Measurements from ENCODE around the gene FAM53A.

FAM53A gene

GRCh38 chr4:1668488-1668840 is 15.6 kb downstream of the FAM53A start:
- no peak overlapping the region for H3K4me3 ChIP-seq (ENCODE audit: low read depth, low read length)
- in situ Hi-C loops (cut with HindIII; ENCODE audit: low sequenced_read_pairs): no loop called here
- no peak for TF ChIP-seq CTCF (IDR thresholded peaks at IDR 0.05; ENCODE audit: low read depth, low read length)
- no peak for DNase-seq (ENCODE audit: low read depth, low spot score)

- in situ Hi-C loops (cut with HindIII; ENCODE audit: low sequenced_read_pairs): no loop called here
- DNase-seq (ENCODE audit: low read depth, low spot score): no peak
- no peak for TF ChIP-seq CTCF (IDR thresholded peaks at IDR 0.05; ENCODE audit: low read depth, low read length)
- no peak overlapping the region for H3K4me3 ChIP-seq (ENCODE audit: low read depth, low read length)
Measured at GRCh38 chr4:1667273-1667672, 16.8 kb downstream of the FAM53A start.

GRCh38 chr4:1666391-1666790 is 17.7 kb downstream of the FAM53A start:
- H3K4me3 ChIP-seq (ENCODE audit: low read depth, low read length): no peak overlapping the region
- DNase-seq (ENCODE audit: low read depth, low spot score): no peak
- in situ Hi-C loops (cut with HindIII; ENCODE audit: low sequenced_read_pairs): no loop called here
- no peak for TF ChIP-seq CTCF (IDR thresholded peaks at IDR 0.05; ENCODE audit: low read depth, low read length)

GRCh38 chr4:1664141-1664540 is 20.0 kb downstream of the FAM53A start:
- no peak overlapping the region for H3K4me3 ChIP-seq (ENCODE audit: low read depth, low read length)
- no peak for TF ChIP-seq CTCF (IDR thresholded peaks at IDR 0.05; ENCODE audit: low read depth, low read length)
- DNase-seq (ENCODE audit: low read depth, low spot score): no peak
- in situ Hi-C loops (cut with HindIII; ENCODE audit: low sequenced_read_pairs): no loop called here

- in situ Hi-C loops (cut with HindIII; ENCODE audit: low sequenced_read_pairs): no loop called here
- DNase-seq (ENCODE audit: low read depth, low spot score): no peak
- no peak overlapping the region for H3K4me3 ChIP-seq (ENCODE audit: low read depth, low read length)
- no peak for TF ChIP-seq CTCF (IDR thresholded peaks at IDR 0.05; ENCODE audit: low read depth, low read length)
Measured at GRCh38 chr4:1663549-1663948, 20.6 kb downstream of the FAM53A start.

GRCh38 chr4:1661695-1662094 is 22.4 kb downstream of the FAM53A start:
- no peak for TF ChIP-seq CTCF (IDR thresholded peaks at IDR 0.05; ENCODE audit: low read depth, low read length)
- no peak for DNase-seq (ENCODE audit: low read depth, low spot score)
- in situ Hi-C loops (cut with HindIII; ENCODE audit: low sequenced_read_pairs): no loop called here
- H3K4me3 ChIP-seq (ENCODE audit: low read depth, low read length): no peak overlapping the region
